ENCODE data around the gene FRMPD2. TPM values are rescaled to one million over a fixed set of nuclear protein-coding genes. Genes with fewer than 3 reads are reported as not detected.
"Not testable (repeated sequence)": the region's sequence is repeated elsewhere in the genome, so short reads cannot be mapped to it uniquely, and the experiment has no call there.

Gene FRMPD2
- total RNA-seq, 1 experiment from 2014 or later: 1.1 TPM

DNA sequence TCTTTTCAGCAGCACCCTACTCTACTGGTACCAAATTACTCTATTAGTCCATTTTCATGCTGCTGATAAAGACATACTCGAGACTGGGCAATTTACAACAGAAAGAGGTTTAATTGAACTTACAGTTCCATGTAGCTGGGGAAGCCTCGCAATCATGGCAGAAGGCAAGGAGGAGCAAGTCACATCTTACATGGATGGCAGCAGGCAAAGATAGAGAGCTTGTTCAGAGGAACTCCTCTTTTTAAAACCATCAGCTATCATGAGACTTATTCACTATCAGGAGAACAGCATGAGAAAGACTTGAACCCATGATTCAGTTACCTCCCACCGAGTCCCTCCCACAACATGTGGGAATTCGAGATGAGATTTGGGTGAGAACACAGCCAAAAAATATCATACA, 7.2 kb upstream of the FRMPD2 start:
- POLR2A ChIA-PET; H3K27me3 Mint-ChIP-seq (ENCODE audit: low read depth); DNase-seq (ENCODE audit: low spot score); ATAC-seq; CTCF ChIA-PET; H3K27ac Mint-ChIP-seq; H3K4me1 Mint-ChIP-seq; H3K4me3 Mint-ChIP-seq: not testable (repeated sequence)
- H3K36me3 Mint-ChIP-seq: peaks cover 29% of the 10 kb centered on the region
- peaks cover 46% of the 10 kb centered on the region for H3K9me3 Mint-ChIP-seq

DNA sequence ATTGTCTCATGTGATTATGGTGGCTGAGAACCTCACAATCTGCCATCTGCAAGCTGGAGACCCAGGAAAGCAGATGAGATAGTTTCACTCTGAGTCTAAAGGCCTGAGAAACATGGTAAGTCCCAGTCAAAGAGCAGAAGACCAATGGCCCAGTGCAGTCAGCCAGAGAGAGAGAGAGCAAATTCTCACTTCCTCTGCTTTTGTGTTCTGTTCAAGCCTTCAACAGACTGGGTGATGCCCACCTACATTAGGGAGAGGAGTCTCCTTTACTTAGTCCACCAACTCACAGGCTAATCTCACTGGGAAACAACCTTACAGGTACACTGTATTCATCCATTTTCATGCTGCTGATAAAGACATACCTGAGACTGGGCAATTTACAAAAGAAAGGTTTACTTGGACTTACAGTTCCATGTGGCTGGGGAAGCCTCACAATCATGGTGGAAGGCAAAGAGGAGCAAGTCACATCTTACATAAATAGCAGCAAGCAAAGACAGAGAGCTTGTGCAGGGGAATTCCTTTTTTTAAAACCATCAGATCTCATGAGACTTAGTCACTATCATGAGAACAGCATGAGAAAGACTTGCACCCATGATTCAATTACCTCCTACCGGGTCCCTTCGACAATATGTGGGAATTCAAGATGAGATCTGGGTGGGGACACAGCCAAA, 4.7 kb upstream of the FRMPD2 start:
- Mint-ChIP-seq H3K4me3 (no peak overlapping the region), H3K36me3 (peaks cover 21% of the 10 kb centered on the region), H3K27ac (no peak overlapping the region), H3K9me3 (peaks cover 37% of the 10 kb centered on the region), H3K27me3 (ENCODE audit: low read depth) (no peaks in the 10 kb centered on the region; the same call in 1 of the 2 replicates), H3K4me1 (peaks cover 9% of the 10 kb centered on the region)
- CTCF ChIA-PET: no interaction called here
- POLR2A ChIA-PET: no interaction called here
- DNase-seq (ENCODE audit: low spot score) (no peak), ATAC-seq (no peak)
- TF ChIP-seq ZNF396 (CRISPR knock-in tag; IDR thresholded peaks at IDR 0.05; ENCODE audit: borderline replicate concordance) (no peak), PRRX2 (CRISPR knock-in tag; IDR thresholded peaks at IDR 0.05) (no peak), JUN (CRISPR knock-in tag; IDR thresholded peaks at IDR 0.05) (no peak), RORB (CRISPR knock-in tag; IDR thresholded peaks at IDR 0.05) (no peak), GTF2I (CRISPR knock-in tag; conservative IDR thresholded peaks at IDR 0.05) (no peak), STAT6 (CRISPR knock-in tag; conservative IDR thresholded peaks at IDR 0.05; ENCODE audit: low read depth) (no peak)
- TF ChIP-seq, protein P1, sequence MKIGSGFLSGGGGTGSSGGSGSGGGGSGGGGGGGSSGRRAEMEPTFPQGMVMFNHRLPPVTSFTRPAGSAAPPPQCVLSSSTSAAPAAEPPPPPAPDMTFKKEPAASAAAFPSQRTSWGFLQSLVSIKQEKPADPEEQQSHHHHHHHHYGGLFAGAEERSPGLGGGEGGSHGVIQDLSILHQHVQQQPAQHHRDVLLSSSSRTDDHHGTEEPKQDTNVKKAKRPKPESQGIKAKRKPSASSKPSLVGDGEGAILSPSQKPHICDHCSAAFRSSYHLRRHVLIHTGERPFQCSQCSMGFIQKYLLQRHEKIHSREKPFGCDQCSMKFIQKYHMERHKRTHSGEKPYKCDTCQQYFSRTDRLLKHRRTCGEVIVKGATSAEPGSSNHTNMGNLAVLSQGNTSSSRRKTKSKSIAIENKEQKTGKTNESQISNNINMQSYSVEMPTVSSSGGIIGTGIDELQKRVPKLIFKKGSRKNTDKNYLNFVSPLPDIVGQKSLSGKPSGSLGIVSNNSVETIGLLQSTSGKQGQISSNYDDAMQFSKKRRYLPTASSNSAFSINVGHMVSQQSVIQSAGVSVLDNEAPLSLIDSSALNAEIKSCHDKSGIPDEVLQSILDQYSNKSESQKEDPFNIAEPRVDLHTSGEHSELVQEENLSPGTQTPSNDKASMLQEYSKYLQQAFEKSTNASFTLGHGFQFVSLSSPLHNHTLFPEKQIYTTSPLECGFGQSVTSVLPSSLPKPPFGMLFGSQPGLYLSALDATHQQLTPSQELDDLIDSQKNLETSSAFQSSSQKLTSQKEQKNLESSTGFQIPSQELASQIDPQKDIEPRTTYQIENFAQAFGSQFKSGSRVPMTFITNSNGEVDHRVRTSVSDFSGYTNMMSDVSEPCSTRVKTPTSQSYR (CRISPR knock-in tag; IDR thresholded peaks at IDR 0.05): no peak
- TF ChIP-seq, protein P2, sequence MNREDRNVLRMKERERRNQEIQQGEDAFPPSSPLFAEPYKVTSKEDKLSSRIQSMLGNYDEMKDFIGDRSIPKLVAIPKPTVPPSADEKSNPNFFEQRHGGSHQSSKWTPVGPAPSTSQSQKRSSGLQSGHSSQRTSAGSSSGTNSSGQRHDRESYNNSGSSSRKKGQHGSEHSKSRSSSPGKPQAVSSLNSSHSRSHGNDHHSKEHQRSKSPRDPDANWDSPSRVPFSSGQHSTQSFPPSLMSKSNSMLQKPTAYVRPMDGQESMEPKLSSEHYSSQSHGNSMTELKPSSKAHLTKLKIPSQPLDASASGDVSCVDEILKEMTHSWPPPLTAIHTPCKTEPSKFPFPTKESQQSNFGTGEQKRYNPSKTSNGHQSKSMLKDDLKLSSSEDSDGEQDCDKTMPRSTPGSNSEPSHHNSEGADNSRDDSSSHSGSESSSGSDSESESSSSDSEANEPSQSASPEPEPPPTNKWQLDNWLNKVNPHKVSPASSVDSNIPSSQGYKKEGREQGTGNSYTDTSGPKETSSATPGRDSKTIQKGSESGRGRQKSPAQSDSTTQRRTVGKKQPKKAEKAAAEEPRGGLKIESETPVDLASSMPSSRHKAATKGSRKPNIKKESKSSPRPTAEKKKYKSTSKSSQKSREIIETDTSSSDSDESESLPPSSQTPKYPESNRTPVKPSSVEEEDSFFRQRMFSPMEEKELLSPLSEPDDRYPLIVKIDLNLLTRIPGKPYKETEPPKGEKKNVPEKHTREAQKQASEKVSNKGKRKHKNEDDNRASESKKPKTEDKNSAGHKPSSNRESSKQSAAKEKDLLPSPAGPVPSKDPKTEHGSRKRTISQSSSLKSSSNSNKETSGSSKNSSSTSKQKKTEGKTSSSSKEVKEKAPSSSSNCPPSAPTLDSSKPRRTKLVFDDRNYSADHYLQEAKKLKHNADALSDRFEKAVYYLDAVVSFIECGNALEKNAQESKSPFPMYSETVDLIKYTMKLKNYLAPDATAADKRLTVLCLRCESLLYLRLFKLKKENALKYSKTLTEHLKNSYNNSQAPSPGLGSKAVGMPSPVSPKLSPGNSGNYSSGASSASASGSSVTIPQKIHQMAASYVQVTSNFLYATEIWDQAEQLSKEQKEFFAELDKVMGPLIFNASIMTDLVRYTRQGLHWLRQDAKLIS (CRISPR knock-in tag; IDR thresholded peaks at IDR 0.05; ENCODE audit: borderline replicate concordance): no peak
- TF ChIP-seq, protein P3, sequence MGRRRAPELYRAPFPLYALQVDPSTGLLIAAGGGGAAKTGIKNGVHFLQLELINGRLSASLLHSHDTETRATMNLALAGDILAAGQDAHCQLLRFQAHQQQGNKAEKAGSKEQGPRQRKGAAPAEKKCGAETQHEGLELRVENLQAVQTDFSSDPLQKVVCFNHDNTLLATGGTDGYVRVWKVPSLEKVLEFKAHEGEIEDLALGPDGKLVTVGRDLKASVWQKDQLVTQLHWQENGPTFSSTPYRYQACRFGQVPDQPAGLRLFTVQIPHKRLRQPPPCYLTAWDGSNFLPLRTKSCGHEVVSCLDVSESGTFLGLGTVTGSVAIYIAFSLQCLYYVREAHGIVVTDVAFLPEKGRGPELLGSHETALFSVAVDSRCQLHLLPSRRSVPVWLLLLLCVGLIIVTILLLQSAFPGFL (CRISPR knock-in tag; IDR thresholded peaks at IDR 0.05; ENCODE audit: borderline replicate concordance): no peak

DNA sequence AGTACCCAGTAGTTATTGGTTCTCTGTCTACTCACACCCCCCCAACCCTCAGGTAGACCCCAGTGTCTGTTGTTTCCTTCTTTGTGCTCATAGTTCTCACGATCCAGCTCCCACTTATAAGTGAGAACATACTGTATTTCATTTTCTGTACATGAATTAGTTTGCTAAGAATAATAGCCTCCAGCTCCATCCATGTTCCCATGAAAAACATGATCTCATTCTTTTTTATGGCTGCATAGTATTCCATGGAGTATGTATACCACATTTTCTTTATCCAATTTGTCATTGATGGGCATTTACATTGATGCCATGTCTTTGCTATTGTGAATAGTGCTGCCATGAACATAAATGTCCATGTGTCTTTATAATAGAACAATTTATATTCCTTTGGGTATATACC, 2.6 kb upstream of the FRMPD2 start:
- Mint-ChIP-seq H3K4me3 (no peak overlapping the region), H3K27me3 (ENCODE audit: low read depth) (no peaks in the 10 kb centered on the region), H3K4me1 (peaks cover 9% of the 10 kb centered on the region), H3K36me3 (peaks cover 11% of the 10 kb centered on the region; the same call in 1 of the 2 replicates), H3K9me3 (peaks cover 17% of the 10 kb centered on the region), H3K27ac (no peak overlapping the region)
- no peak for DNase-seq (ENCODE audit: low spot score)
- CTCF ChIA-PET: interaction anchor here (2.1 kb wide), 1 partner anchor 13 kb away, joined by 5 read pairs; no protein-coding TSS in a partner anchor
- 0 out of 2 replicates have a peak, but pooled peaks have one; percentile 38 for TF ChIP-seq GTF2I (CRISPR knock-in tag; conservative IDR thresholded peaks at IDR 0.05)
- no peak for TF ChIP-seq TP53 (CRISPR knock-in tag; IDR thresholded peaks at IDR 0.05)
- no peak for ATAC-seq
- POLR2A ChIA-PET: no interaction called here

Data from WTC11 (cell line).